Thymus (tissue), 2 donors: ENCODE measurements around the gene FAM193A. TPM values are rescaled to one million over a fixed set of nuclear protein-coding genes. Genes with fewer than 3 reads are reported as not detected.

Experiments used
- polyA plus RNA-seq: library from polyadenylated mRNA; stranded (reverse); fragments of 200-250 nt; gene quantifications from one replicate; pipeline ENCODE4 v1.2.3, GENCODE V29; 2013
- total RNA-seq: library from RNA; stranded (reverse); fragments of 120-200 nt; gene quantifications from one replicate; pipeline ENCODE4 v1.2.4, GENCODE V29; 2013
- donor health status: healthy.

Gene FAM193A
- total and polyA plus RNA-seq, 2 donors, result 9.0 to 13.8 TPM

Other genes starting within 250 kb of the FAM193A start
- gene ZFYVE28, start 118.0 kb upstream of the FAM193A start, total RNA-seq, result 2.8 TPM
- 7.8 TPM for gene ZFYVE28, start 118.0 kb upstream of the FAM193A start, polyA plus RNA-seq
- gene CFAP99, start 117.7 kb upstream of the FAM193A start, total RNA-seq, result 0.19 TPM
- gene CFAP99, start 117.7 kb upstream of the FAM193A start, polyA plus RNA-seq, result 0.18 TPM
- gene RNF4, start 67.5 kb upstream of the FAM193A start, total RNA-seq, result 43.1 TPM
- 41.3 TPM for gene RNF4, start 67.5 kb upstream of the FAM193A start, polyA plus RNA-seq
- gene TNIP2, start 219.7 kb downstream of the FAM193A start, total RNA-seq, result 19.7 TPM
- gene TNIP2, start 219.7 kb downstream of the FAM193A start, polyA plus RNA-seq, result 41.8 TPM